Large intestine (tissue), 3 donors: ENCODE measurements around the gene NRXN3. TPM values are rescaled to one million over a fixed set of nuclear protein-coding genes. Genes with fewer than 3 reads are reported as not detected.

Experiments used
- DNase-seq, 2 donors: peaks; one replicate each; pipeline versions ENCODE4 v3.0.0 to v3.0.0-alpha.2; 2013
- H3K27ac ChIP-seq: one replicate; pipeline ENCODE4 v1.5.1; 2013; ENCODE audit warnings: low read length
- H3K27me3 ChIP-seq: 2 replicates; pipeline ENCODE4 v1.6.1; 2013; ENCODE audit warnings: low read length; ENCODE audit not compliant: control insufficient read depth, insufficient read depth
- H3K36me3 ChIP-seq: 2 replicates; pipeline ENCODE4 v1.6.1; 2013; ENCODE audit warnings: low read length; ENCODE audit not compliant: control insufficient read depth, insufficient read depth
- H3K4me1 ChIP-seq: one replicate; pipeline ENCODE4 v1.6.1; 2013; ENCODE audit warnings: low read length; ENCODE audit not compliant: control insufficient read depth, insufficient read depth
- H3K4me3 ChIP-seq: one replicate; pipeline ENCODE4 v1.5.1; 2013; ENCODE audit warnings: low read length
- H3K9me3 ChIP-seq: one replicate; pipeline ENCODE4 v1.6.1; 2013; ENCODE audit warnings: mild to moderate bottlenecking, low read depth, low read length, moderate library complexity; ENCODE audit not compliant: control insufficient read depth
- WGBS: methylation state at CpG from one replicate; pipeline ENCODE4 v1.1.5; 2013; ENCODE audit warnings: low lambda C conversion rate; ENCODE audit not compliant: insufficient coverage; 5-methylcytosine and 5-hydroxymethylcytosine counted together
- polyA plus RNA-seq: library from polyadenylated mRNA; unstranded; fragments of 120-200 nt; gene quantifications from one replicate; pipeline ENCODE4 v1.2.1, GENCODE V29; 2013

The NRXN3 gene
- polyA plus RNA-seq, 1 donor = 12.8 TPM

DNA sequence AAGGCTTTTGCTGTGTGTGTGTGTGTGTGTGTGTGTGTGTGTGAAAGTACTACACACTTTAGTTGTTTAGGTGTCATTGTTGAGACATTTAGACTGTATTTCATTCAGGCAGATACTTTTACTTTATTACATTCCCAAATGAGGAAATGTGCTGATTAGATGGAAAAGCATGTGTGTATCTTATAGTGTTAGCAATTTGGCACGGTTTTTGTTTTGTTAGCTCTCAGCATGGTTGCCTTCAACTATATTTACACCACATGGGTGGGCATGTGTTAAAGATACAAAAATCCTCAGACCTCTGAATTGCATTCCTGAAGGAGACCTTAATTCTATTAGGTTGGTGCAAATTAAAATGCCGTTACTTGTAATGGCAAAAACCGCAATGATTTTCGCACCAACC lies 1161.7 kb downstream of the NRXN3 start:
- no peaks in the 10 kb centered on the region for H3K9me3 ChIP-seq
- WGBS = 90% methylated on average over 4 of the region's 4 CpGs
- no peaks in the 10 kb centered on the region for H3K4me1 ChIP-seq
- H3K27me3 ChIP-seq = no peaks in the 10 kb centered on the region
- DNase-seq = no peak
- H3K4me3 ChIP-seq = no peak overlapping the region
- H3K27ac ChIP-seq = no peak overlapping the region
- no peaks in the 10 kb centered on the region for H3K36me3 ChIP-seq

DNA sequence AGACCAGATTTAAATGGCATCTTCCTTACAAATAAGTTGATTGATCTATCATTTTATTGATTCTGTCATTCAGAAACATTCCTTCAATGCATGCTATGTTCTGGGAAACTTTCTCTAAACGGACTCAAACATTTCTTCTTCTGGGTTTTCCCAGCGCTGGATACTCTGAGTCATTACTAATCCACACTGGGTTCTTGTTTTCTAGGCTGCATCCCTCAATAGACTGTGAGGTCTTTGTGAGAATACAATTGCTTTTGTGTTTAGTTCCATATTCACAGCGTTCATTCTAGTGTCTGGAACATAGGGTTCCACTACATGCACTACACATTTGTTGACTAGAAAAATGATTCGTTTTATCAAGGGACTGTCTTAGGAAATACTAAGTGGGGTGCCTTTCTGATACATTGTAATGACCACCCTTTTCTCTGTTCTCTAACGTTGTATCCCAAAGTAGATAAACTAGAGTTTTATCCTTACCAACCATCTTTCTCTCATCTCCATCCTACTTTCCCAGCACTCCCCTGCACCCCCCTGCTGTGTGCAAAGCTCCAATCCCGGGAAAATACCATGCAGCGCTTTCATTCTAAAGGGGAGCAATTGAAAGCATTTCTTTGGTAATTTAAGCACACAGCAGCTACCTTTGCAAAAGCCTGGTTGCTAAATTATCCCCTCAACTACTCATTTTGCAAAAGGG lies 1162.5 kb downstream of the NRXN3 start:
- Histone ChIP-seq H3K27me3 (no peaks in the 10 kb centered on the region), H3K36me3 (no peaks in the 10 kb centered on the region), H3K9me3 (no peaks in the 10 kb centered on the region), H3K4me1 (no peaks in the 10 kb centered on the region), H3K27ac (no peak overlapping the region), H3K4me3 (no peak overlapping the region)
- DNase-seq = no peak
- 69% methylated on average over 5 of the region's 7 CpGs for WGBS

DNA sequence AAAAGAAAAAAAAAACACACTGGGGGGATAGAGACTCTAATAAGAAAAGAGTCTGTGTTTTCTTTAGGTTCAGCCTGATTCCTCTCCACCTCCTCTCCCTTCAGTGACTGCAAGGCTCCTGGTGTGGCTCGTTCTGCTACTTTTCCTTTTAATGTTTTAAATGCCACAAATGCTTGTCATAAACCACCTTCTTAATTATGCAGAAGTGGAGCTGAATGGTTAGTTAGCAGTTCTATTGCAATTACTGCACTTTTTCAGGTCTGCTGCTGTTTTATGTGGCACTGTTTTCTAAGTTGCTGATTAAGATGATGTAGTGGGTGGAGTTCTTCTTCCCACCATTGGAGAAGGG lies 1163.0 kb downstream of the NRXN3 start:
- H3K36me3 ChIP-seq = no peaks in the 10 kb centered on the region
- WGBS = no CpG with 5 or more reads among the region's 1 CpG
- no peaks in the 10 kb centered on the region for H3K4me1 ChIP-seq
- H3K4me3 ChIP-seq = no peak overlapping the region
- no peaks in the 10 kb centered on the region for H3K9me3 ChIP-seq
- H3K27ac ChIP-seq = no peak overlapping the region
- H3K27me3 ChIP-seq = no peaks in the 10 kb centered on the region
- DNase-seq = no peak

DNA sequence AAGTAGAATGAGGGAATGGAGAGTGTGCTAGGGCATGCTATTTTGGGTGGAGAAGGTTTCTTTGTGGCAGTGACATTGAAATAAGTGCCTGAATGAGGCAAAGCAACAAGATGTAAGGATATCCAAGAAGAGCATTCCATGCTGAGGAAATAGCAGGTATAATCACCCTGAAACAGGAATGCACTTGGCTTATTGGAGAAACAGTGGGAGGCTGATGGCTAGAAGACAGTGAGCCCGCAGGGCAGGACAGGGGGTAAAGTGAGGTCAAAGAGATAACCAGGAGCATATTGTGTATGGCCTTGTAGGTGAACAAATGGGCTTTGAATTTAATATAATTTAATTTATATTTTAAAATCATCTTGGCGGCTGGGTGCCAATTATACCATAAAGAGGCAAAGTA lies 1164.1 kb downstream of the NRXN3 start:
- Histone ChIP-seq H3K9me3 (no peaks in the 10 kb centered on the region), H3K27me3 (no peaks in the 10 kb centered on the region), H3K27ac (no peak overlapping the region), H3K4me3 (no peak overlapping the region), H3K36me3 (no peaks in the 10 kb centered on the region), H3K4me1 (no peaks in the 10 kb centered on the region)
- no peak for DNase-seq
- WGBS = no CpG with 5 or more reads among the region's 2 CpGs

DNA sequence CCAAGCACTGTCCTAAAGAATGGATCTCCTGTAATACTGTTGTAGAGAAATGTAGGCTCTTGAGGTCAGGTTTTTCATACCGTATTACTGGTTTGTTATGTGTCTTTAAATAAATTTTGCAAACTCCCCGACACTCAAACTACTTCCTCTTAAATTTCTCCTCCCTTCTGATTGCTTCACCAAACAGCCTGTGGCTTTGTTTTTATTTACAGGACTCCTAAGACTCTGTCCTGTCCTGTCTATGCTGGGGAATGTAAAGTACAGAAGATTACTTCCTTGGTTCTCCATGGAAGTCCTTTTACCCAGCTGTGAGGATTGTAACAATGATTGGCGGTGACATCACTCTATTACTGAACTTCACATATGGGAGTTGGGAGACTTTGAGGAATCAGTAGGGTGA lies 1167.6 kb downstream of the NRXN3 start:
- Histone ChIP-seq H3K27me3 (no peaks in the 10 kb centered on the region), H3K4me3 (no peak overlapping the region), H3K27ac (no peak overlapping the region), H3K36me3 (no peaks in the 10 kb centered on the region), H3K4me1 (no peaks in the 10 kb centered on the region), H3K9me3 (no peaks in the 10 kb centered on the region)
- 89% methylated on average over 2 of the region's 3 CpGs for WGBS
- no peak for DNase-seq

DNA sequence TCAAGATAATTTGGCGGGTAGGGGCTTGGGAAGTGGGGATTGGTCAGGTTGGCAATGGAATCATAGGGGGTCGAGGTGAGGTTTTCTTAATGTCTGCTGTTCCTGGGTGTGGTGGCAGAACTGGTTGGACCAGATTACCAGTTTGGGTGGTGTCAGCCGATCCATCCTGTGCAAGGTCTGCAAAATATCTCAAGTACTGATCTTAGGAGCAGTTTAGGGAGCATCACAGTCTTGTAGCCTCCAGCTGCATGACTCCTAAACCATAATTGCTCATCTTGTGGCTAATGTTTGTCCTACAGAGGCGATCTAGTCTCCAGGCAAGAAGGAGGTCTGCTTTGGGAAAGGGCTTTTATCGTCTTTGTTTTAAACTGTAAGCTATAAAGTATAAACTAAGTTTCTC lies 1172.8 kb downstream of the NRXN3 start:
- Histone ChIP-seq H3K4me3 (no peak overlapping the region), H3K27me3 (peaks cover 3% of the 10 kb centered on the region), H3K9me3 (no peaks in the 10 kb centered on the region), H3K36me3 (no peaks in the 10 kb centered on the region), H3K27ac (no peak overlapping the region), H3K4me1 (no peaks in the 10 kb centered on the region)
- 67% methylated on average over 2 of the region's 5 CpGs for WGBS
- DNase-seq = no peak

DNA sequence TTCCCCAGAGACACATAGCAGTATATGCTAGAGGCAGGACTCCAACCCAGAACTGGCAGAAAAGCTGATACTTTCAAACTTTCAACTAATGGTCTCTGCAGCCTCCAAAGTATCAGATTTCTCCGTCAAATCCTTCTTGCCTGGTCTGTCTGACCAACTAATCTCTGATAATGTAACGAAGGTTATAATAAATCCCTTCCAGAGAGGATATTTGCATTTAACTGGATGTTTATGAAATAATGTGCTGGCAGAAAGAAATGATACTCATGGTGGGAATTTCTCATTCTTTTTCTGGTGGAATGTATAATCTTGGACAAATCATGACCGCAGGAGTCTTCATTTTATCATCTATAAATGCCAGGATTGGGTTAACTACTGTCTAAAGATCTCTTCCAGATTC lies 1180.8 kb downstream of the NRXN3 start:
- no peak overlapping the region for H3K27ac ChIP-seq
- no peaks in the 10 kb centered on the region for H3K36me3 ChIP-seq
- WGBS = no CpG with 5 or more reads among the region's 3 CpGs
- DNase-seq = no peak
- no peaks in the 10 kb centered on the region for H3K4me1 ChIP-seq
- no peaks in the 10 kb centered on the region for H3K9me3 ChIP-seq
- no peak overlapping the region for H3K4me3 ChIP-seq
- H3K27me3 ChIP-seq = no peaks in the 10 kb centered on the region

DNA sequence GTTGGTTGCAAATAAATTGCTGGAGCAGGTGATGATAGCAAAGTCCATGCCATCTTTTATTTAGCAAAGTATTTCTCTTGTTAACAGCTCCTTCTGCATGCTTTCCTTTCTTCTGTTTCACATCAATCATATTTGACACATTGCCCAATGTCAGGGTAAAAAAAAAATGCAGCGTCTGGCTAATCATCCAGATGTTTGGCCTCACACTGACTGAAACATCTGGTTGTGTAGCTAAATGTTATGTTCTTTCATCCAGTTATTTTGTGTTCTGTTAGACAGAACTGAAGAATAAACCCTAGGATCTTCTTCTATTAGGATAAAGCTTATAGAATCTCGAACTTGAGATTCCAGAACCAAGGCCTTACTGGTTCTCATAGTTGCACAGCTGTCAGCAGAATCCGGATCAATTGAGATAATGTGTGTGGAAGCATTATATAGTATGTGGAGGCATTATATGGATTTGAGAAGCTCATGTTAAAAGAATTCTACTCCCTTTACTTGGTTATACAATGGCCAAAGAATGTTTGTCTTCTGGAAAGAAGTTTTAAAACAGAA lies 1182.0 kb downstream of the NRXN3 start:
- WGBS = no CpG with 5 or more reads among the region's 3 CpGs
- no peak for DNase-seq

DNA sequence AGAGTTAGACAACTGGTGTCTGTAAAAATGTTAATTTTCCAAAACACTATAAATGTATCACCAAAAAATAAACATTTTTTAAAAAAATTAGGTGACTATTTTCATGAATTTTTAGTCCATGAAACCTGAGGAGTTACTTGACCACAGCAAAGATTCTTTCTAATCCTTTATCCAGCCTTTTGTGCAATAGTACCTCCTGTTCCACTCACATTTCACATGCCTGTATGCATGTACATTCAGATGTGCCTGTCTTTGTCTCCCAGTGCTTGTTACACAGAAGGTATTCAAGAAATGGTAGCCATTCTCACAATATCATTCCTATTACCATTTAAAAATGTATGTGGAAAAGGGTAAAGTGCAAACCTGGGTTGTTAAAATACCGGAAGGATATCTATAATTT lies 1184.2 kb downstream of the NRXN3 start:
- DNase-seq = no peak
- H3K9me3 ChIP-seq = no peaks in the 10 kb centered on the region
- no peak overlapping the region for H3K4me3 ChIP-seq
- no peak overlapping the region for H3K27ac ChIP-seq
- H3K36me3 ChIP-seq = no peaks in the 10 kb centered on the region
- H3K27me3 ChIP-seq = no peaks in the 10 kb centered on the region
- no peaks in the 10 kb centered on the region for H3K4me1 ChIP-seq
- no CpG with 5 or more reads among the region's 1 CpG for WGBS

More for the DNA sequence above, 1182.0 kb downstream of the NRXN3 start:
- no peaks in the 10 kb centered on the region for H3K9me3 ChIP-seq
- H3K36me3 ChIP-seq = no peaks in the 10 kb centered on the region
- no peaks in the 10 kb centered on the region for H3K4me1 ChIP-seq
- no peak overlapping the region for H3K4me3 ChIP-seq
- no peaks in the 10 kb centered on the region for H3K27me3 ChIP-seq
- H3K27ac ChIP-seq = no peak overlapping the region

DNA sequence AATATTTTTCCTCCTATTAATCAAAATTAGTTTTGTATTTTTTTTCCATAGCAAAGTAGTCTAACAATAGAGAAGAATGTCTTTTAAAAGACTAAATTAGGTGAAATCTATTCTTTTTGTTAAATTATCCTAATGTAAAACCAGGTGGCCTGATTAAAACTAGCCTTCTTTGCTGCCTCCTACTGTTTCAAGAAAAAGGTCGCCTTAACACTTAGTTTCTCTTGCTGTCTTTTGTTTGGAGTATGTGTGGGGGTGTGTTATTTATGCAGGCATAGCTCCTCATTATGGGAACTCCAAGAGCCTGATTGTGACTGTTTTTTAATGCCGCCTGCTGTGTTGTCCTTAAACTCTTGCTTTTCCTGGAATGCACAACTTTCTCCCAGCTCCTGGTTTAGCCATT lies 1185.9 kb downstream of the NRXN3 start:
- no peak for DNase-seq

DNA sequence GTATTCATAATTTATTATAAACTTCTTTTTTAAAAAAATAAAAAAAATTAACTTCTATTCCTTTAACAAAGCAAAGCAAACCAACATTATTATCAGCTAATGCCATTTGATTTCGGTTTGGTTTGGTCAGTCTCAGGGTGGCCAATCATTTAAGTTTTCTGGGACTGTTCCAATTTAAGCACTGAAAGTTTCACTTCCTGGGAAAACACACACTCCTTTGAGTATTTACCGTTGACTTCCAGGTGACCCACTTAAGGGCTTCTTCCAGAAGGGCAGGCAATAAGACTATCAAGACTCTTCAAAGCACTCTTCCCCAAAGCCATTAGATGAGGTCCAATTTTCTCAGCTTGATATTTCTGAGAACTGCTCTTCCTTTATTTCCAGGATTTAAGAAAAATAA lies 1187.1 kb downstream of the NRXN3 start:
- Histone ChIP-seq H3K27me3 (no peaks in the 10 kb centered on the region), H3K36me3 (no peaks in the 10 kb centered on the region), H3K27ac (no peak overlapping the region), H3K9me3 (no peaks in the 10 kb centered on the region), H3K4me3 (no peak overlapping the region), H3K4me1 (no peaks in the 10 kb centered on the region)
- no peak for DNase-seq
- no CpG with 5 or more reads among the region's 2 CpGs for WGBS

More for the DNA sequence above, 1185.9 kb downstream of the NRXN3 start:
- H3K9me3 ChIP-seq = no peaks in the 10 kb centered on the region
- 88% methylated on average over 1 of the region's 2 CpGs for WGBS
- H3K4me1 ChIP-seq = no peaks in the 10 kb centered on the region
- no peaks in the 10 kb centered on the region for H3K27me3 ChIP-seq
- no peaks in the 10 kb centered on the region for H3K36me3 ChIP-seq
- H3K27ac ChIP-seq = no peak overlapping the region
- H3K4me3 ChIP-seq = no peak overlapping the region
